H1 (cell line): Measurements from ENCODE around the gene SLC38A1. TPM values are rescaled to one million over a fixed set of nuclear protein-coding genes. Genes with fewer than 3 reads are reported as not detected.
A peak's percentile ranks its signal among the peaks of the same experiment; 100 is the strongest.

Source experiments
- CTCF ChIA-PET: fragments of 300-600 bp; sonication (Branson Sonifier 250); formaldehyde crosslinking; loops from one replicate; lab custom pipeline; 2021; ENCODE audit not compliant: partially characterized antibody; lab: Charles Lee
- POLR2A ChIA-PET: fragments of 300-600 bp; sonication (Branson Sonifier 250); formaldehyde crosslinking; loops from one replicate; lab custom pipeline; 2021; ENCODE audit warnings: inconsistent platforms; ENCODE audit not compliant: partially characterized antibody; lab: Charles Lee
- DNase-seq, 2 experiments: peaks; one replicate each; pipeline versions ENCODE4 v3.0.0 to v3.0.0-alpha.2; 2010 to 2022; ENCODE audit warnings: low spot score in 2 of 2, low read depth in 1 of 2, mixed read lengths in 1 of 2
- FAIRE-seq: peaks from 2 replicates; lab custom pipeline; 2011; peaks lifted over from hg19 to GRCh38; lab: Jason Lieb, UNC
- H2AFZ ChIP-seq: 2 replicates; pipeline ENCODE4 v1.8.1; 2012; ENCODE audit warnings: low read length, inconsistent platforms
- H2AK5ac ChIP-seq: 2 replicates; pipeline ENCODE4 v1.6.1; 2013; ENCODE audit warnings: low read depth, low read length
- H2BK120ac ChIP-seq: replicated peaks from 2 replicates; pipeline ENCODE3; 2013; ENCODE audit warnings: low read depth, low read length, inconsistent platforms
- H2BK12ac ChIP-seq: 2 replicates; pipeline ENCODE4 v1.6.1; 2013; ENCODE audit warnings: low read depth, low read length
- H2BK15ac ChIP-seq: 2 replicates; pipeline ENCODE4 v1.6.1; 2013; ENCODE audit warnings: low read length
- H2BK20ac ChIP-seq: 2 replicates; pipeline ENCODE4 v1.6.1; 2013; ENCODE audit warnings: low read length
- H2BK5ac ChIP-seq: 2 replicates; pipeline ENCODE4 v1.6.1; 2013; ENCODE audit warnings: low read depth, low read length
- H3K14ac ChIP-seq: 2 replicates; pipeline ENCODE4 v1.6.1; 2013; ENCODE audit warnings: inconsistent platforms; ENCODE audit not compliant: insufficient read length
- H3K18ac ChIP-seq: 2 replicates; pipeline ENCODE4 v1.6.1; 2013; ENCODE audit warnings: low read length; ENCODE audit errors: extremely low read depth
- H3K23ac ChIP-seq: 2 replicates; pipeline ENCODE4 v1.6.1; 2013; ENCODE audit warnings: inconsistent platforms; ENCODE audit not compliant: insufficient read length
- H3K23me2 ChIP-seq: 2 replicates; pipeline ENCODE4 v1.6.1; 2013; ENCODE audit warnings: low read depth, low read length
- H3K27ac ChIP-seq: 2 replicates; pipeline ENCODE4 v1.6.1; 2011; ENCODE audit warnings: low read depth, low read length, inconsistent platforms
- H3K27me3 ChIP-seq, 4 experiments: replicated peaks in 1 of 4; 1 replicate in 1 of 4; 2 replicates in 3 of 4; pipeline versions ENCODE4 v1.6.1 to v1.8.1; 2011 to 2013; ENCODE audit warnings: low read length in 3 of 4, mild to moderate bottlenecking in 3 of 4, inconsistent platforms in 2 of 4, mixed read lengths in 2 of 4, moderate library complexity in 1 of 4; ENCODE audit not compliant: control insufficient read depth in 3 of 4, insufficient read depth in 3 of 4; ENCODE audit errors: extremely low read depth in 1 of 4
- H3K36me3 ChIP-seq, 4 experiments: 2 replicates each; pipeline versions ENCODE4 v1.6.1 to v1.8.1; 2011 to 2013; ENCODE audit warnings: mild to moderate bottlenecking in 4 of 4, low read length in 3 of 4, moderate library complexity in 2 of 4, control low read depth in 1 of 4, inconsistent platforms in 1 of 4; ENCODE audit not compliant: insufficient read depth in 4 of 4, control insufficient read depth in 2 of 4
- H3K4ac ChIP-seq: replicated peaks from 2 replicates; pipeline ENCODE3; 2013; ENCODE audit warnings: low read length, low read depth, mixed read lengths, inconsistent platforms; ENCODE audit not compliant: insufficient read length
- H3K4me1 ChIP-seq, 4 experiments: replicated peaks in 1 of 4; 1 replicate in 1 of 4; 2 replicates in 3 of 4; pipeline versions ENCODE4 v1.6.1 to v1.8.1; 2011 to 2013; ENCODE audit warnings: low read length in 3 of 4, inconsistent platforms in 2 of 4, mixed read lengths in 1 of 4; ENCODE audit not compliant: insufficient read depth in 4 of 4, control insufficient read depth in 3 of 4
- H3K4me2 ChIP-seq, 2 experiments: 2 replicates each; pipeline versions ENCODE4 v1.6.1 to v1.8.1; 2011 to 2013; ENCODE audit warnings: low read depth in 2 of 2, low read length in 2 of 2, control low read depth in 1 of 2, inconsistent platforms in 1 of 2, mild to moderate bottlenecking in 1 of 2; ENCODE audit not compliant: insufficient read depth in 1 of 2
- H3K4me3 ChIP-seq, 4 experiments: fragments of 200-600, 300-600 bp in 1 of 4; sonication (generic), shearing (Covaris generic), sonication (Bioruptor Twin) in 1 of 4; 2 replicates each; pipeline versions ENCODE4 v1.5.1 to v1.8.1; 2011 to 2016; ENCODE audit warnings: low read length in 4 of 4, low read depth in 3 of 4, control low read depth in 2 of 4, inconsistent platforms in 2 of 4, mild to moderate bottlenecking in 2 of 4, mixed read lengths in 1 of 4, moderate library complexity in 1 of 4; ENCODE audit not compliant: insufficient read depth in 2 of 4; ENCODE audit errors: extremely low read depth in 1 of 4
- H3K56ac ChIP-seq: replicated peaks from 2 replicates; pipeline ENCODE3; 2013; ENCODE audit warnings: low read depth, mild to moderate bottlenecking, mixed read lengths, low read length, inconsistent platforms; ENCODE audit not compliant: insufficient read length
- H3K79me1 ChIP-seq: 2 replicates; pipeline ENCODE4 v1.6.1; 2013; ENCODE audit warnings: low read depth, low read length, control low read depth
- H3K79me2 ChIP-seq, 2 experiments: 2 replicates each; pipeline versions ENCODE4 v1.6.1 to v1.8.1; 2012 to 2013; ENCODE audit warnings: low read length in 2 of 2, mild to moderate bottlenecking in 2 of 2, inconsistent platforms in 1 of 2; ENCODE audit not compliant: insufficient read depth in 2 of 2, control insufficient read depth in 1 of 2
- H3K9ac ChIP-seq, 4 experiments: replicated peaks in 1 of 4; 1 replicate in 1 of 4; 2 replicates in 3 of 4; pipeline versions ENCODE4 v1.6.1 to v1.8.1; 2011 to 2013; ENCODE audit warnings: low read depth in 3 of 4, low read length in 3 of 4, control low read depth in 2 of 4, mild to moderate bottlenecking in 2 of 4, moderate library complexity in 2 of 4, inconsistent platforms in 1 of 4; ENCODE audit errors: extremely low read depth in 1 of 4
- H3K9me3 ChIP-seq, 2 experiments: 2 replicates each; pipeline versions ENCODE4 v1.6.1 to v1.8.1; 2012 to 2013; ENCODE audit warnings: mild to moderate bottlenecking in 2 of 2, moderate library complexity in 2 of 2, control low read depth in 1 of 2, inconsistent platforms in 1 of 2, low read depth in 1 of 2, low read length in 1 of 2, mixed read lengths in 1 of 2; ENCODE audit not compliant: insufficient read depth in 2 of 2
- H4K20me1 ChIP-seq, 2 experiments: replicated peaks in 1 of 2; 2 replicates each; pipeline versions ENCODE3 to v1.8.1; 2011 to 2013; ENCODE audit warnings: inconsistent platforms in 2 of 2, low read length in 2 of 2, mild to moderate bottlenecking in 1 of 2; ENCODE audit not compliant: insufficient read depth in 2 of 2, control insufficient read depth in 1 of 2
- H4K5ac ChIP-seq: 2 replicates; pipeline ENCODE4 v1.6.1; 2013; ENCODE audit warnings: low read length, low read depth, mixed read lengths, inconsistent platforms; ENCODE audit not compliant: insufficient read length
- H4K8ac ChIP-seq: 2 replicates; pipeline ENCODE4 v1.8.0; 2013; ENCODE audit warnings: mild to moderate bottlenecking, moderate library complexity, low read length, inconsistent platforms; ENCODE audit not compliant: insufficient read depth; ENCODE audit errors: extremely low read depth
- H4K91ac ChIP-seq: replicated peaks from 2 replicates; pipeline ENCODE3; 2013; ENCODE audit warnings: low read length, mixed read lengths, inconsistent platforms; ENCODE audit not compliant: insufficient read length
- ATF2 ChIP-seq: IDR thresholded peaks from 2 replicates; pipeline ENCODE4 v1.6.1; 2012; ENCODE audit warnings: low read length, inconsistent platforms
- BRCA1 ChIP-seq: IDR thresholded peaks from 2 replicates; pipeline ENCODE4 v1.6.1; 2012; ENCODE audit warnings: low read depth, low read length, improper control_type of control experiment
- FOSL1 ChIP-seq: IDR thresholded peaks from 2 replicates; pipeline ENCODE4 v1.6.1; 2011; ENCODE audit warnings: mild to moderate bottlenecking, low read depth, low read length, moderate library complexity; ENCODE audit not compliant: insufficient read depth
- HDAC2 ChIP-seq, 2 experiments: fragments of 300-600 bp in 1 of 2; sonication (generic) in 1 of 2; IDR thresholded peaks; 2 replicates each; pipeline ENCODE4 v1.6.1; 2011 to 2012; ENCODE audit warnings: low read depth in 2 of 2, low read length in 2 of 2, mild to moderate bottlenecking in 2 of 2, moderate library complexity in 2 of 2, borderline replicate concordance in 1 of 2, inconsistent platforms in 1 of 2
- HDAC6 ChIP-seq: IDR thresholded peaks from one replicate; pipeline ENCODE4 v1.7.1; 2012; ENCODE audit warnings: low read depth, mild to moderate bottlenecking, inconsistent platforms, low read length, moderate library complexity
- JUND ChIP-seq: IDR thresholded peaks from 2 replicates; pipeline ENCODE4 v1.6.1; 2011; ENCODE audit warnings: mild to moderate bottlenecking, improper control_type of control experiment, low read length
- RAD21 ChIP-seq, 2 experiments: IDR thresholded peaks in 1 of 2; conservative IDR thresholded peaks in 1 of 2; 2 replicates each; pipeline ENCODE4 v1.6.1; 2011; ENCODE audit warnings: low read depth in 2 of 2, low read length in 2 of 2, improper control_type of control experiment in 1 of 2, inconsistent platforms in 1 of 2, mild to moderate bottlenecking in 1 of 2, moderate library complexity in 1 of 2
- SIRT6 ChIP-seq: IDR thresholded peaks from one replicate; pipeline ENCODE4 v1.7.1; 2012; ENCODE audit warnings: low read length, inconsistent platforms
- ZNF274 ChIP-seq: IDR thresholded peaks from 2 replicates; pipeline ENCODE4 v1.7.0; 2012; ENCODE audit warnings: low read length, borderline replicate concordance; ENCODE audit errors: extremely low read depth
- WGBS, 2 experiments: shearing (Covaris generic) in 1 of 2; methylation state at CpG; one replicate each; pipeline versions ENCODE4 v1.1.6 to v1.1.7; 2013 to 2015; ENCODE audit warnings: low lambda C conversion rate in 2 of 2, mixed read lengths in 2 of 2, inconsistent platforms in 1 of 2, low coverage in 1 of 2, missing lambda C conversion rate in 1 of 2; ENCODE audit not compliant: insufficient replicate concordance in 2 of 2, insufficient coverage in 1 of 2, insufficient read length in 1 of 2; ENCODE audit errors: extremely low coverage in 1 of 2, missing lambda C conversion rate in 1 of 2; 5-methylcytosine and 5-hydroxymethylcytosine counted together
- polyA plus RNA-seq, 7 experiments: library from polyadenylated mRNA; depleted of rRNA in 3 of 7; stranded (reverse) in 5 of 7; unstranded in 2 of 7; fragments of >200 nt in 5 of 7; fragments of 200-250 nt in 2 of 7; gene quantifications; 1 replicate in 5 of 7; 2 replicates in 1 of 7; 4 replicates in 1 of 7; pipeline versions ENCODE4 v1.2.1 to v1.2.3, GENCODE V29; 2011 to 2013; ENCODE audit warnings: missing spikeins in 2 of 7, mixed read lengths in 2 of 7
- total RNA-seq: library from RNA; stranded (reverse); fragmentation: NEBNext Ultra II Directional; extraction: Animal tissue kit (Norgen Biotek cat#: 25700); gene quantifications from 2 replicates; pipeline ENCODE4 v1.2.1, GENCODE V29; 2021

SLC38A1 gene
- total and polyA plus RNA-seq, 2 of the 8 experiments (the other 6 are each of a cell fraction or from before 2014, with no cell fraction given): 83.4 to 242 TPM

DNA sequence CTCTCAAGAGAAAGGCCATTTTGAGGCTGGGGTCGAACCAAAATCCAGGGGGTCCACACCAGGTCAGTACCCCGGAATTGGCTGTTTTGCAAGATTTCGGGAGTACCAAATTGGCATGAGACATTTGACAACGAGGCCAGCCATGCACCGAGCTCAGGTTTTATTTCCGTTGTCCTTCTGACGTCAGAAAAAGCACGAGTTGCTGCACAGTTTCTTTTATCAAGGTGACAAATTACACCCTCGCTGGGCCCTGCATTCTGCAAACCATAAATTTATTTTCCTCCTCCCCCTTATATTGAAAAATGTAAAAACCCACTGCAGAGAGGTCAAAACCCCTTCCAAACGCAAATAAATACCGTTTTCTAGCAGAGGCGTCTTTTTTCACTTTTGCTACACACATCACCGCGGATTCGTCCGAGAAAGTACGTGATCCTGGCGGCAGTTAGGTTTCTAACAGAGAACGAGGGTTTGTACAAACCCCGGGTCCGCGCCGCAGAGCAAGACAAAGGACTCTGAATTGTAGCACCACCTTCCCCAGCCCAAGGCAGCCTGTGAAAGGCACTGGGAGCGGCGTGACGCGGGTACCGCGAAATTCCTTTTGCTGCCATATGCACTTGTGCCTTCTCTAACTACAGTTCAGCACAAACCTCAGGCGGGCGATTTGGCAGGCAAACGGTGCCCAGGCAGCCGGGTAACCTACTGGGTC is 1.8 kb downstream of the SLC38A1 start:
- H2BK15ac ChIP-seq: no peak overlapping the region
- H2BK12ac ChIP-seq: 0 out of 2 replicates have a peak overlapping the region, but pooled peaks have one; percentile 90
- H3K36me3 ChIP-seq: no peaks in the 10 kb centered on the region; a peak in 1 of 8 replicates
- no peak overlapping the region for H2BK20ac ChIP-seq
- no peaks in the 10 kb centered on the region for H3K9me3 ChIP-seq
- ChIA-PET CTCF (interaction anchor here (1.2 kb wide), 1 partner anchor 52 kb away, joined by 3 read pairs; no protein-coding TSS in a partner anchor), POLR2A (interaction anchor here (0.8 to 10.3 kb wide), 13 partner anchors 8 to 105 kb away, joined by 3 to 198 read pairs (median 5); partner anchors contain the start of gene SLC38A2)
- H3K79me1 ChIP-seq: no peaks in the 10 kb centered on the region; the same call in 1 of the 2 replicates
- FAIRE-seq (no peak), DNase-seq (peak in 1 of 2 experiments; percentile 66)
- H4K91ac ChIP-seq: peak overlapping the region; percentile 100
- H4K8ac ChIP-seq: peak overlapping the region; percentile 98
- peak overlapping the region; percentile 88 for H3K56ac ChIP-seq
- WGBS, 2 experiments: 2% methylated on average over 33 of the region's 33 CpGs; no CpG with 5 or more reads in 1 of the 2 experiments
- no peak overlapping the region for H2AFZ ChIP-seq
- peaks cover 15 to 29% of the 10 kb centered on the region in 2 experiments for H4K20me1 ChIP-seq
- peak overlapping the region; percentile 96 to 97 (median 96) for H3K9ac ChIP-seq
- peak overlapping the region; percentile 80 for H4K5ac ChIP-seq
- H3K14ac ChIP-seq: peak overlapping the region; percentile 51
- no peaks in the 10 kb centered on the region for H3K27me3 ChIP-seq
- peaks cover 9% of the 10 kb centered on the region for H3K23me2 ChIP-seq
- peak overlapping the region; percentile 10 for H2BK120ac ChIP-seq
- peak overlapping the region; percentile 97 for H3K27ac ChIP-seq
- peak overlapping the region; percentile 91 to 98 (median 96) for H3K4me3 ChIP-seq
- H2BK5ac ChIP-seq: peak overlapping the region; percentile 99; the same call in 1 of the 2 replicates
- peak overlapping the region; percentile 72 to 91 for H3K4me2 ChIP-seq
- H3K18ac ChIP-seq: peak overlapping the region; percentile 98
- H3K4me1 ChIP-seq: peaks cover 6 to 22% (median 14%) of the 10 kb centered on the region in 4 experiments; a peak in 6 of 7 replicates
- peak overlapping the region; percentile 82 for H3K4ac ChIP-seq
- H3K23ac ChIP-seq: no peak overlapping the region
- 0 out of 2 replicates have a peak overlapping the region, but pooled peaks have one; percentile 59 for H2AK5ac ChIP-seq
- H3K79me2 ChIP-seq: peaks cover 57 to 93% of the 10 kb centered on the region in 2 experiments
- TF ChIP-seq BRCA1 (no peak), FOSL1 (no peak), HDAC6 (no peak), ATF2 (no peak), ZNF274 (no peak), JUND (no peak), SIRT6 (no peak), HDAC2 (IDR thresholded peaks at IDR 0.05; ENCODE audit: borderline replicate concordance in 1 of 2, low read depth in 2 of 2, low read length in 2 of 2) (no peak; a peak in 1 of 4 replicates), RAD21 (IDR thresholded peaks at IDR 0.05 in 1 of 2, conservative IDR thresholded peaks at IDR 0.05 in 1 of 2; ENCODE audit: low read depth in 2 of 2, low read length in 2 of 2) (no peak)
